NCI-H1048 (cell line): Measurements from ENCODE around the gene PPIL6.
"Not testable (repeated sequence)": the region's sequence is repeated elsewhere in the genome, so short reads cannot be mapped to it uniquely, and the experiment has no call there.

Experiments used
- DNase-seq: peaks from one replicate; lab custom pipeline; 2025; lab: John Stamatoyannopoulos, UW

PPIL6 gene

GRCh38 chr6:109466212-109466923 is 25.9 kb upstream of the PPIL6 start:
- DNase-seq = no peak

DNA sequence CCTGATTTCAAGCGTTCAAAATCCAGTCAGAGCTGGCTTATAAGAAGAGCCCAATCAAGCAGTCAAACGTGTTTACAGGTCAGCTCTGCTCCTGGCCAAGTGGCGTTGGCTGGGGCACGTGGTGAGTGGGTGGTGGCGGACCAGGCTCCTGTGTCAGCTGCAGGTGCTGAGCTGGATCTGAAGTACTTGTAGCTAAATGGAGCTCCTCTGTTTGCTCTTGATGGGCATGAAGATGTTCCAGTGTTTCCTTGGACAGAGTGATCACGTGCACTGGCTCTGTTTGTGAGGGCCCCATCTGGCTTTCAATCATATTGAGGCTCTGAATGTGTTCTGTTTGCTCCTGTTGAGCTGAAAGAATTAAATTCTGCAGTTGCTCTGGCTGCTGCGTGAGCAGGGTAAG is 25.3 kb upstream of the PPIL6 start:
- DNase-seq = no peak

- no peak for DNase-seq
Measured at GRCh38 chr6:109461733-109462526, 21.5 kb upstream of the PPIL6 start.

GRCh38 chr6:109461205-109461604 is 20.8 kb upstream of the PPIL6 start:
- not testable (repeated sequence) for DNase-seq

DNA sequence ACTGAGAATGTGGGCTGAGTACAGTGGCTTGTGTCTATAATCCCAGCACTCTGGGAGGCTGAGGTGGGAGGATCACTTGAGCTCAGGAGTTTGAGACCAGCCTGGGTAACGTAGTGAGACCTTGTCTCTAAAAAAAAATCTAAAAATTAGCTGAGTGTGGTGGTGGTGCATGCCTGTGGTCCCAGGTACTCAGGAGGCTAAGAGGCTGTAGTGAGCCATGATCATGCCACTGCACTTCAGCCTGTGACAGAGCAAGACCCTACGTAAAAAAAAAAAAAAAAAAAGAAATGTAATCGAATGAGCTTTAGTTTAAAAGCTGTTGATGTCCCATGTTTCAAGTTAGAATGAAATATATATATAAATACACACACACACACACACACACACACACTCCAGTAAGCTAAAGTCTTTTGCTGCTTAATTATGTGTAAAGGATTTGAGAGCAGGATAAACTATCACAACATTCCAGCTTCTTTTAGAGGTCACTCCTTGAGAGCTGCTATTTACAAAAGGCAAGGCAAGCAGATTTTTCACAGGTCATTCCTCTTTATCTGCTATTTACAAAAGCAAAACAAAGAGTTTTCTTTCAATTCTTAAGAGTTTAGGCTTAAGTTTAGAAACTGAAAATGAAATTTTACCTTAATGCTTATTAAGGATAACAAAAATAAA is 19.9 kb upstream of the PPIL6 start:
- no peak for DNase-seq

DNA sequence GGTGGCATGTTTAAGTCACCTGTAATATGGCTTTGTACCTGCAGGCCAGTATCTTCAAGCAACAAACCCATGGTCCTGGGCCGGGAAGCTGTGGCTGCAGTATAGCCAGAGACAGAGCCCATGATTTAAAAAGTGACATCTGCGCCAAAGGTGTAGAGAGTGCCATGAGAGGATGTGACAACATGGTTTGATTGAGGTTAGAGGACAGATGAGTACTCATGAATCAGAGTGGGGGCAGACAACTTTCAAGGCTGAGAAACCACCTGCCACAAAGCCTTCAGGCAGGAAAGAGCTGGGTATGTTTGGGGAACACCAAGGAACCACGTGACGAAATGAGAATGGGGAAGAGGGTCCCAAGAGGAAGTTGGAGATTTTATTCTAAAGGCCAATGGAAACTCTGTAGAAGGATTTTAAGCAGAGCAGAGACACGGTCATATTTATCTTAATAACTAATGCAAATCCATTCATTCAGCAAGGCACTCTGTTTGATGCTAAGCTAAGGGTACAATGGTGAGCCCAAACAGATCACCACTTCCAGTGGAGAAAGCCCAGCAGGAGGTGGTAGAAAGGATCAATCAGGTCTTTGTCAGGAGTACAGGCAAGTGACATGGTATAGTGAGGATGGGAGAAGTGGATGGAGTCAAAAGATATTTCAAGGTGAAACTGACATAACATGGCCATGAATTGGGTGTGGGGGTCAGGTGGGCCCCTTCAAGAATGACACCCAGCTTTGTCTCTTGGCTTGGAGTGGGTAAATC is 18.5 kb upstream of the PPIL6 start:
- DNase-seq = no peak

- no peak for DNase-seq
Measured at GRCh38 chr6:109457562-109457996, 17.2 kb upstream of the PPIL6 start.

DNA sequence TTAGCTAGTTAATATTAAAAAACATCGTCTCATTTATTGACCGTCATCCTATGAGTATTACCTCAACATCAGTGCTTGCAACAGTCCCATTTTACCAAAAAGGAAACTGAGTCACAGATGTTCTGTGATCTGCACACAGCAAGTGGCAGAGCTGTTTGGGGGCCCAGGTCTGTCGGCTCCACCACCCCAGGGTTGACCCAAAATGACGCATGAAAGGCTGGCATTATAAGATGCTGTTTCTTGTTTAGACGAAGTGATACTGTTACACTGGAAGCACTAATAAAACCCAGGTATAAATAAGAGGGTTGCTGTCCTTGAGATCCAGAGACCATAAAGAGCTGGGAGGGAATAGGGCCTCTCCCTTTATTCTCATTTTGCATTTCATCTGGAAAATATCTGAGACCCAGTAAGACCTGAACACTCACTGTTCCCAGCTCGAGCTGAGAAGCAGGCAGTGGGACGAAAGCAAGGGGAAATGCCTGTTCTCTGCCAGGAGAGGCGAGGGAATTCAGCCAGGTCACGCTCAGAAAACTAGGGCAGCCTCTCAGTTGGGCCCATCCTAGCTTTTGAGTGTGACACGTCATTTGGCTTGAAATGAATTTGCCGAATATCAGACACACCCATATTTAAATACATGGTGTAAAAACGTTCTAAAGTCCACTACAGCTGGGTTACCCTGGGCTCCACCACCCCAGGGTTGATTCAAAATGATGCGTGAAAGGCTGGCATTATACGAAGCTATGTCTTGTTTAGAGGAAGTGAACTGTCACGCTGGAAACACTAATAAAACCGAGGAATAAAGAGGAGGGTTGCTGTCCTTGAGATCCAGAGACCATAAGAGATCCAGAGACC is 16.5 kb upstream of the PPIL6 start:
- no peak for DNase-seq

DNA sequence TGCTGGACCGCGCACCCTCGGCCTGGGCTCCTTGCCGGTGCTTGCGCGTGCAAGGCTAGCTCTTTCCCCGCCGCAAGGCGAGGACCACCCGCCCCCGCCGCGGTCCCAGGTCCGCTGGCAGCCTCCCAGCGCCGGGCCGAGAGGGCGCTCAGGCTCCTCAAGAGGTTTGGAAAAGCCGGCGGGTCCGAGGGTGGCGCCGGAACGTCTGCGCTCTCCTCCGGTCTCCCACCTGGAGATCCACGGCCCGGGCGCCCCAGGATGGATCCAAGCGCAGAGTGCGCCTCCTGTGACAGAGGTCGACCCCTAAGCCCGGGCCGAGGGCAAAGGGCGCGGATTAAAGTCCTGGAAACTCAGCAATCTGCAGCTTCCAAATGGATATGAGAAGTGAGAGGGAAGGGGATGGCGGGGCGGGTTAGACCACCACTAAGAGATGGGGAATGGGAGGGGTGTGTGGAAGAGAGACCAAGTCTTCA is 15.7 kb upstream of the PPIL6 start:
- no peak for DNase-seq

GRCh38 chr6:109455437-109456110 is 15.1 kb upstream of the PPIL6 start, which contains the start of gene MICAL1:
TSS of gene MICAL1 (minus strand) at chr6:109455772. CDS start at chr6:109454196, 1,576 bp downstream.
- DNase-seq = no peak

DNA sequence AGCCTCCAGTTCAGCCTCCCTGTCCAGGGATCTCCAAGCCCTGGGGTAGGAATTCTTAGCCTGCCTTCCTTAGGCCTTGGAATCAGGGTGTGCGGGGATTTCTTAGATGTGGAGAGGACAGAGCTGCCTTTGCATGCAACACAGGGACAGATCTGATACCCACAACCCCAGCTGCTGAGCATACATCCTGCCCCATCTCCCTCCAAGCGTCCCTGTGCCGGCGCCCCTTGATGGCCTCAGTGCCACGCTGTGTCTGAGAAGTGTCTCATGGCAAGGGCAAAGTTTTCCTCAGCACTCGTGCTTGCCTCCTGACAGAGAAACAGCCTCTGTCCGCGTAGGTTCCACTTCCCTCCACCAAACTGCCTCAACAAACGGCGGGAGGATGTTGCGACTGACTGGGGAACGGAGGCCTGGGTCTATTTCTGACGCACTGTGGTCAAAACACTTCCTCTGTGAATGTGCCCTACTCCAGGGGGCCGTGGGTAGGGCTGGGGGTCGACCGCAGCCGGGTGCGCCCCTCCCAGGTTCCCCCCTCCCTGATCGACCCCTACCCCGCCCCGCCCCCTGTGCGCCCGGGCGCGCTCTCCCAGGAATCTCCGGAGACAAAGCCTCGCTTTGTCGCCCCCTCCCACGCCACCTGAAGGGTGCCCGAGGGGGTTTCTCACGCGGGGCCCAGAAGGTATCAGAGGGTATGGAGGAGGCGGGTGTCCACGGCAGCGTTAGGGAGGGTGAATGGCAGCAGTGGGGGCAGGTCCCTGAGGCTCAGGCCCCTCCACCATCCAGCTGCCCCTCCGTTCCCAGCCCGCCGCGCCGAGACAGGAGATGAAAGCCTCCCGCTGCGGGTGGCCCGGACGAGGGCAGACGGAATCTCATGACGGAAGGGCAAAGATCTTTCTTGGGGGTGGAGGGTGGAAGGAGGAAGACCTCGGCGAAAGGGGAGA is 14.3 kb upstream of the PPIL6 start:
- DNase-seq = no peak

- no peak for DNase-seq
Measured at GRCh38 chr6:109453594-109454495, 13.4 kb upstream of the PPIL6 start.

DNA sequence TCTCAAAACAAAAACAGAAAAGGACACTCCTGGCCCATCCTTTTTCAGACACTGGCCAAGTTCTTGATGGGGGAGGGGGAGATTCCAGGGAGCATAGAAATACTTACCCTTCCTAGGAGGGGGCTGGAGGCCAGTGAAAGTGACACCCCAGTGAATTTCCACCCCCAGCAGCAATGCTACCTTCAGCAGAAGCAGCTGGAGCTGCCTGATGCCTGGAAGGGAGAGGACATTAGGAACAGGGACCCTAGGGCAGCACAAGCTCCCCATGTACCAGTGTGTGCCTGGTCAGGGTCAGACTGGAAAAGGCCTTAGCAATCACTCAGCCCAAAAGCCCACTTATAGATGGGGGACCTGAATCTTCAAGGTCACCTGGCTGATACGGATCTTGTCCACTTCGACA is 12.7 kb upstream of the PPIL6 start:
- no peak for DNase-seq

GRCh38 chr6:109452181-109452580 is 11.8 kb upstream of the PPIL6 start:
- no peak for DNase-seq

DNA sequence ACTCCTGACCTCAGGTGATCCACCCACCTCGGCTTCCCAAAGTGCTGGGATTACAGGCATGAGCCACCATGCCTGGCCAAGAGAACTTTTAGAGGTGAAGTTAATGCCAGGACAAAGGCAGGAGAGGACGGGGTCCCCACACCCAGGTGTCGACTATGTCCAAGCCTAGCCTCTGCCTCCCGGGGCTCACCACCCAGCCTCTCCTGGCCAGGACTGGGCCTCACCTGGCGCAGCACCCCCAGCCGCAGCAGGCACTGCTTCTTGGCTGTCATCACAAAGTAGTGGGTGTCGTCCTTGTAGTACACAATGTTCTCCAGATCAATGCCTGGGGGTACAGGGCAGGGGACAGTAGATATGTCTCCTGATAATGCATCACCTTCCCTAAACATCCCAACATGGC is 10.9 kb upstream of the PPIL6 start:
- DNase-seq = no peak

DNA sequence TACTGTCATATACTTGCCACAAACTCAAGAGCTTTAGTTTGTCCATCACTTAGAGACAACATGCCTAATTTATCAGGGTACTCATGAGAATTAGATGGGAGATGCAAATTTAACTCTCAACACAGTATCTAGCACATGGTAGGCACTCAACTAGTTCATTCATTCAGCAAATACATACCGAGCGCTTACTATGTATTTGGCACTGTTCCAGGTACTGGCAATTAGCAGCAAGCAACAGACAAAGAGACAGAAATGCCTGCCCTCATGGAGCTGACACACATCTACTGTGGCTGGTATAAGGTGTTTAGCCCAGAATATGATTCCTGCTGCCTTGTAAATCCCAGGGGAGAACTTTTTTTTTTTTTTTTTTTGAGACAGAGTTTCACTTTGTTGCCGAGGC is 10.4 kb upstream of the PPIL6 start:
- DNase-seq = no peak

DNA sequence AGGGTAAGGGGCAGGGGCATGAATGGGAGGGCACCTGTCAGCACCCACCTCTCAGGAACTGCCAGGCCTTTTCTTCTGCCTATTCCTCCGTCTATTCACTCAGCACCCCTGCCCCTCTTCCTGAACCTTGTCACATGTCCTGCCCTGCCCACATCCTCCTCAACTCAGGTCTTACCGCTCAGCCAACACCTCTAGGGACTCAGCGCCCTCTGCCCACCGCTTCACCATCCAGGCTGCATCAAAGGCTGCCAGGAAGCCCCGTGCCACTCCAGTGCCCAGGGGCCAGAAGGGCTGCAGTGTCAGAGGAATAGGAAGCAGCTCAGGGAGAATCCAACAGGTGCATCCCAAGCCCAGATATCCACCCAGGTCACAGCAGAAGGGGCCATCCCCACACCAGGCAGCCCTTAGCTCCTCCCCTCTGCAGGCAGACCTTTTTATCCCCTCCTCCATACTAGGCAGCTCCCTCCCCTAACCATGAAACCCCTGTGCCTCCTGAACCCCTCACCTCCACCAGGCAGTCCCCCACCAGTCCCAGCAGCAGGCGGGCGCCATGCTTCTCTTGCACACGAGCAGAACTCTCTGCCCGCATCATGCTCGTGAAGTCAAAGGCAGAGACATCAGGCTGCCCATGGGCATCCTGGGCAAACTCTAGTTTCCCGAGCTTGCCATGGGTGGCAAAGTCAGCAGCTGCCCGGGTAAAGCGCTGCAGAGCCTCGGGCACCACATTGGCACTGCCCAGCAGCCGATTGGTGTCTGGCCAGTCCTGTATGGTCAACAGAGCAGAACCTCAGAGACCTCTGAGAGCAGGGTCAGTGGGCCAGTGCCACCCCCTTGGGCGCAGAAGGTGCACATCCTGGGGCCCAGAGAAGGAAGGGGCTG is 9.6 kb upstream of the PPIL6 start:
- DNase-seq = no peak
